KOPT-K1 (cell line): ENCODE data around the gene NUMB.
"Not testable (repeated sequence)": the region's sequence is repeated elsewhere in the genome, so short reads cannot be mapped to it uniquely, and the experiment has no call there.

Source experiments
- H3K27ac ChIP-seq: fragments of 200-600 bp; sonication (generic); 2 replicates; pipeline ENCODE4 v1.5.1; 2016; ENCODE audit warnings: antibody characterized with exemption, mild to moderate bottlenecking, low read depth, low read length; ENCODE audit not compliant: poor library complexity, severe bottlenecking
- H3K36me3 ChIP-seq: fragments of 200-600 bp; sonication (generic); 2 replicates; pipeline ENCODE4 v1.5.1; 2017; ENCODE audit warnings: antibody characterized with exemption, mild to moderate bottlenecking, low read length, moderate library complexity; ENCODE audit not compliant: insufficient read depth
- H3K9me3 ChIP-seq: fragments of 200-600 bp; sonication (generic); 2 replicates; pipeline ENCODE4 v1.5.1; 2017; ENCODE audit warnings: antibody characterized with exemption, low read length, mild to moderate bottlenecking; ENCODE audit not compliant: insufficient read depth, poor library complexity, severe bottlenecking

NUMB gene

DNA sequence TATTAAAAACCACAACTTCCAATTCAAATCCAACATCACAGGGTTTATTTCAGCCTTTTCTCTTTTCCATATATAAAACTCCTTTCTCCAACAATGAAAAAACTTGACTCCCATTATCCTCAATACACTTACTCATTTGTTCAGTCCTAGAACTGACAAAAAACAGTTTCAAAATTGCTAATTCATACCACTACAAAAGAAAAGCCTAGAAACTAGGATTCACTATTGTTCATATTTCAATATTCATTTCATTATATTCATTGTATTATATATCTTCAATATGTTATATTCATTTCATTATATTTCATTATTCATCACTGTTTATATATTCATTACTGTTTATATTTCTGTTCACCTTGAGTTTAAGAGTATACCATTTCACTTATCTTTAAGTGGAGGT, 85.8 kb downstream of the NUMB start:
- no peaks in the 10 kb centered on the region for H3K36me3 ChIP-seq
- no peak overlapping the region for H3K27ac ChIP-seq

DNA sequence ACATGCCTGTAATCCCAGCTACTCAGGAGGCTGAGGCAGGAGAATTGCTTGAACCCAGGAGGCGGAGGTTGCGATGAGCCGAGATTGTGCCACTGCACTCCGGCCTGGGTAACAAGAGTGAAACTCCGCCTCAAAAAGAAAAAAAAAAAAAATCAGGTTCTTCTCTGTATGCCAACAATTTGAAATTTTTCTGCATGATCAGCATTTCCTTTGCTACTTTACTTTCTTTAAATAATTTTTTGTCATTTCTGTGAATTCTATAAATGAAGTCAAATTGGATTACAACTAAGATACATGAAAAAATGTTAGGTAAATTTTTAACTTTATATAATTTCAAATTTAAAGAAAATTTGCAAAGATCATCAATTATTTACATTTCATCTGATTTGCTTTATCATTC, 87.8 kb downstream of the NUMB start:
- H3K36me3 ChIP-seq = no peaks in the 10 kb centered on the region
- H3K27ac ChIP-seq = no peak overlapping the region
- no peaks in the 10 kb centered on the region for H3K9me3 ChIP-seq

More for the DNA sequence above, 85.8 kb downstream of the NUMB start:
- no peaks in the 10 kb centered on the region for H3K9me3 ChIP-seq

GRCh38 chr14:73369428-73369827, 88.9 kb downstream of the NUMB start:
- Histone ChIP-seq H3K36me3 (no peaks in the 10 kb centered on the region), H3K9me3 (no peaks in the 10 kb centered on the region), H3K27ac (no peak overlapping the region)

DNA sequence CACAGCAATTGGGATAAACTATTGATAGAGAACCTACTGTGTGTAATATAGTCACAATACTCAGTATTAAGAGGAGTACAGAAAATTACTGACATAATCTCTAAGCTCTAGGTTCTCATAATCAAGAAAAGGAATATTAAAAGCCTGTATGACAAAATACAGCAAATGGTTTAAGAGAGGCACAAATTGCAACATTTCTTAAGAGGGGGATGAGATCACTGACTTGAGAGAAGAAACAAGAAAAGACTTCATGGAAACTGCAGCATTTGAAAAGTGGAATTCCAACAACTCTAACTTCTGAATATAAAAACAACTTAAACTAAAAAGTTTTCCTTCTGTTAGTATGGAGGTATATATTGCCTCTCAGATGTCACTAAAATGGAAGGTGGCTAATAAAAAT, 89.7 kb downstream of the NUMB start:
- H3K36me3 ChIP-seq = no peaks in the 10 kb centered on the region
- no peaks in the 10 kb centered on the region for H3K9me3 ChIP-seq
- H3K27ac ChIP-seq = no peak overlapping the region

DNA sequence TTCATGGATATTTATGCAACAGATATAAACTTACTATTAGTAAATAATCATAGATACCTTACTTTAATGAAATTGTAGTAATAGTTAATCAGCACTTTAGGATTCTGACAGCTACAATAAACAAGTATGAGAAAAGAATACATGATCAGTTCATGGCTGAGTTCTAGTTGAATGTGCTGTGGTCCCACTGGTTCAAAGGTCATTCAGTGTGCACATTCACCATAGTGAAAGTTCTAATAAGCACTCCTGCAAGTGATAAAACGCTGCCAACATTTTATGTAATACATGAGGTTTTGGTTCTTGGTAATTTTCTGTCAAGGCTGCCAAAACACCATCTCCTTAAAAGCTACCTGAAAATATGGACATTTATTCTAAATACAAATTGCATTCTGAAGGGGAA, 92.6 kb downstream of the NUMB start:
- Histone ChIP-seq H3K27ac (no peak overlapping the region), H3K9me3 (no peaks in the 10 kb centered on the region), H3K36me3 (no peaks in the 10 kb centered on the region)

DNA sequence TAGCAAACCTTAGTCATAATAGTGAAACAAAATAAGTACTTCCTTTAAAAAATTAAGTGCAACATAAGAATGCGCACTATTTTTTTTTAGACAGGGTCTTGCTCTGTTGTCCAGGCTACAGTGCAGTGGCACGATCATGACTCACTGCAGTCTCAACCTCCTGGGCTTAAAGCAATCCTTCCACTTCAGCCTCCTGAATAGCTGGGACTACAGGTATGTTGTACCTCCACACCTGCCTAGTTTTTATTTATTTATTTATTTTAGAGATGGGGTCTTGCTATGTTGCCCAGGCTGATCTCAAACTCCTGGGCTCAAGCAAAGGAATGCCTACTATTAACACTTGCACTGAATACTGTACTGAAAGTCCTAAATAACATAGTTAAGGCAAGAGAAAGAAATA, 93.8 kb downstream of the NUMB start:
- Histone ChIP-seq H3K9me3 (no peaks in the 10 kb centered on the region), H3K27ac (no peak overlapping the region), H3K36me3 (no peaks in the 10 kb centered on the region)

GRCh38 chr14:73359445-73359844, 98.9 kb downstream of the NUMB start:
- Histone ChIP-seq H3K9me3 (no peaks in the 10 kb centered on the region), H3K27ac (no peak overlapping the region), H3K36me3 (peaks cover 5% of the 10 kb centered on the region; the same call in 1 of the 2 replicates)

GRCh38 chr14:73358187-73358586, 100.2 kb downstream of the NUMB start:
- peaks cover 5% of the 10 kb centered on the region for H3K36me3 ChIP-seq
- no peaks in the 10 kb centered on the region for H3K9me3 ChIP-seq
- H3K27ac ChIP-seq = no peak overlapping the region

DNA sequence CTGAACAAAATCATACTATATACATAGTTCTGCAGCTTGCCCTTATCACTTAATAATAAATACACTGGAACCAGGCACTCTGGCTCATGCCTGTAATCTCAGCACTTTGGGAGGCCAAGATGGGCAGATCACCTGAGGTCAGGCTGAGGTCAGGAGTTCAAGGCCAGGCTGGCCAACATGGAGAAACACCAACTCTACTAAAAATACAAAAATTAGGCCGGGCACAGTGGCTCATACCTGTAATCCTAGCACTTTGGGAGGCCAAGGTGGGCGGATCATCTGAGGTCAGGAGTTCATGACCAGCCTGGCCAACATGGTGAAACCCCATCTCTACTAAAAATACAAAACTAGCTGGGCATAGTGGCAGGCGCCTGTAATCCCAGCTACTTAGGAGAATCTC, 109.3 kb downstream of the NUMB start:
- not testable (repeated sequence) for H3K9me3 ChIP-seq, H3K36me3 ChIP-seq, H3K27ac ChIP-seq

GRCh38 chr14:73344319-73344718, 114.0 kb downstream of the NUMB start:
- H3K36me3 ChIP-seq = no peaks in the 10 kb centered on the region
- H3K27ac ChIP-seq = no peak overlapping the region
- no peaks in the 10 kb centered on the region for H3K9me3 ChIP-seq

GRCh38 chr14:73342670-73343069, 115.7 kb downstream of the NUMB start:
- H3K9me3 ChIP-seq = no peaks in the 10 kb centered on the region
- H3K27ac ChIP-seq = no peak overlapping the region
- H3K36me3 ChIP-seq = no peaks in the 10 kb centered on the region

DNA sequence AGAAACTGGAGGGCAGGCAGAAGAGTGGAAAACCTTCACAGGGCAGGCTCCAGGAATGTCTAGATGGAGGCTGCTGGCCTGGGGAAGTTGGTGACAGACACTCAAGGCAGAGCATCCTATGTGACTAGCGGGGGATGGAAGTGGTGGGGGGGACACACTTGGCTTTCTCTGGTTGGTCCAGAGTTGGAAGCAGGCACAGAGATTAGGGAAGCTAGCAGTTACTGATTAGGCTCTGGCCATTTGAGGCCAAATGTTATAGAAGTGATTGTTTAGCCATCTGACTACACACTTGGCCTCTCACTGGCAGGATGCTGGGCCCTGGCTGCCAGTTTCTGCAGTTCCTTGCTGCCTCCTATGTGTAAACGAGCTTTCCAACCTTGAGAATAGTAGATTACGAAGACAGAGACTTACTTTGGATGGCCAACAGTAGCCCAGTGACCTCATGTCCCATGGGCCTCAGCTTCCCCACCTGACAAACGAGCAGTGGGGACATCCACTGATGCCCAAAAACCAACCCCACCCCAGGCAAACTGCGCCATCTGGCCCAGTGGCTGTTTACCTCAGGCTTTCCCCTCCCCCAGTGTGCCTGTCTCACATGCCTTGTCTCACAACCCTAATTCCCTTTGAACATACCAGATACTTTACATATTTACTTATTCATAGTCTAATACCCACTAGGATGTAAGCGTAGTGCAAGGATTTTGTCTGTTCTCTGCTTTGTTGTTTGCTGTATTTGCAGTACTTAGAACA, 118.3 kb downstream of the NUMB start:
- Histone ChIP-seq H3K9me3 (no peaks in the 10 kb centered on the region), H3K27ac (no peak overlapping the region), H3K36me3 (no peaks in the 10 kb centered on the region)

DNA sequence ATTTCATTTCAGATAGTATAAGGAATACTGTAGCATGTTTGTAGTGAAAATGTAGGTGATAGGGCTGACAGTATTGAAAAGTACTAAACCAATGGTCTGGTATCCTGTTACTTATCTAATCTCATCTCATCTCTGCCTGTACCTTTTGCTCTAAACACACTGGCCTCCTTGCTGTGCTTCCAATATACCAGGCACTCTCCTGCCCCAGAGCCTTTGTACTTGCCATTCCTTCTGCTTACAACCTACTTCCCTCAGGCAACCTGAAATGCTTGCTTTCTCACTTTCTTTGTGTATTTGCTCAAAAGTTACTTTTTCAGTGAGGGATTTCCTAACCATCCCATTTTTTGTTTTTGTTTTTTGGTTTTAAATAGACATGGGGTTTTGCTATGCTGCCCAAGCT, 119.1 kb downstream of the NUMB start:
- H3K27ac ChIP-seq = no peak overlapping the region
- H3K9me3 ChIP-seq = no peaks in the 10 kb centered on the region
- H3K36me3 ChIP-seq = no peaks in the 10 kb centered on the region

GRCh38 chr14:73338551-73338950, 119.8 kb downstream of the NUMB start:
- no peaks in the 10 kb centered on the region for H3K36me3 ChIP-seq
- no peak overlapping the region for H3K27ac ChIP-seq
- H3K9me3 ChIP-seq = no peaks in the 10 kb centered on the region

DNA sequence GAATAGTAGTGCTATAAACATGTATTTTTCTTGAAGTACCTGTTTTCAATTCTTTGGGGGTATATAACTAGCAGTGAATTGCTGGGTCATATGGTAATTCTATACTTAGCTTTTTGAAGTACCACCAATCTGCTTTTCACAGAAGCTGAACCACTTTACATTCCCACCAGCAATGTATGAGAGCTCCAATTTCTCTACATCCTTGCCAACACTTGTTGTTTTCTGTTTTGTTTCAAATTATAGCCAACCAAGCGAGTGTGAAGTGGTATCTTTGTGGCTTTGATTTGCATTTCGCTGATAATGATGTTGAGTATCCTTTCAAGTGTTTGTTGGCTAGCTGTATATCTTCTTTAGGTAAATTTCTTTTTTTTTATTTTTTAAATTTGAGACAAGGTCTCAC, 125.3 kb downstream of the NUMB start:
- Histone ChIP-seq H3K27ac (no peak overlapping the region), H3K36me3 (no peaks in the 10 kb centered on the region), H3K9me3 (no peaks in the 10 kb centered on the region)

- H3K9me3 ChIP-seq = no peaks in the 10 kb centered on the region
- H3K36me3 ChIP-seq = peaks cover 8% of the 10 kb centered on the region
- peak overlapping the region; percentile 69 for H3K27ac ChIP-seq
Observed at GRCh38 chr14:73325630-73326299, 132.6 kb downstream of the NUMB start.
